Spleen (tissue), 7 donors: ENCODE measurements around the gene TMEM52B.
"Not testable (repeated sequence)": the region's sequence is repeated elsewhere in the genome, so short reads cannot be mapped to it uniquely, and the experiment has no call there.

ENCODE experiments used
- CTCF ChIP-seq, 11 experiments: fragments of 200-600 bp in 7 of 11; fragments of 450-650 bp in 4 of 11; sonication (generic) in 4 of 11; IDR thresholded peaks in 8 of 11; conservative IDR thresholded peaks in 3 of 11; 1 replicate in 7 of 11; 2 replicates in 4 of 11; pipeline versions ENCODE4 v1.4.0 to v1.8.0; 2016 to 2021; ENCODE audit warnings: antibody characterized with exemption in 11 of 11, inconsistent platforms in 4 of 11, mild to moderate bottlenecking in 1 of 11
- POLR2A ChIP-seq, 3 donors: fragments of 450-650 bp; IDR thresholded peaks; one replicate each; pipeline ENCODE4 v1.5.1; 2017; ENCODE audit warnings: antibody characterized with exemption in 3 of 3, mild to moderate bottlenecking in 1 of 3
- donor health status: DM: no; HTN: no; CAD: no; lungs with moderate emphysema.
- donor health status: DM: no; HTN: no; CAD: no.
- donor health status: DM: no; HTN: no; CAD: no.

- not testable (repeated sequence) for TF ChIP-seq POLR2A (IDR thresholded peaks at IDR 0.05); CTCF (IDR thresholded peaks at IDR 0.05 in 8 of 11, conservative IDR thresholded peaks at IDR 0.05 in 3 of 11)
Measured at GRCh38 chr12:10186958-10187357, 8.1 kb downstream of the TMEM52B start.
